ENCODE measurements around the gene ADNP.
A peak's percentile ranks its signal among the peaks of the same experiment; 100 is the strongest.
"Not testable (repeated sequence)": the region's sequence is repeated elsewhere in the genome, so short reads cannot be mapped to it uniquely, and the experiment has no call there.

ADNP gene

GRCh38 chr20:50931306-50932015 is at the start of gene ADNP:
Gene ADNP (minus strand): TSS chr20:50931437. CDS start chr20:50903996, 27,441 bp downstream.
- peak; percentile 87 for TF ChIP-seq CTCF (conservative IDR thresholded peaks at IDR 0.05; ENCODE audit: low read depth)
- POLR2A ChIA-PET (ENCODE audit: low non-redundant PET): interaction anchor here (0.5 to 2.1 kb wide), 9 partner anchors 10 to 170 kb away, joined by 3 to 10 read pairs (median 5); partner anchors contain the start of genes BCAS4, DPM1 and MOCS3
- DNase-seq (ENCODE audit: low spot score): peak; percentile 90
- CTCF ChIA-PET: interaction anchor here (0.6 to 7.6 kb wide), 15 partner anchors 9 to 742 kb away, joined by 3 to 58 read pairs (median 4); partner anchors contain the start of gene BCAS4
- H3K27ac ChIP-seq: peak within 1 kb of the TSS; percentile 96

GRCh38 chr20:50980071-50980681 is 48.9 kb upstream of the ADNP start:
- TF ChIP-seq CTCF (conservative IDR thresholded peaks at IDR 0.05; ENCODE audit: low read depth): no peak
- ChIA-PET POLR2A (ENCODE audit: low non-redundant PET) (interaction anchor here (1.0 kb wide), 1 partner anchor 22 kb away, joined by 3 read pairs; the partner anchor contains the start of gene DPM1), CTCF (interaction anchor here (0.7 to 3.2 kb wide), 5 partner anchors 9 to 635 kb away, joined by 3 to 22 read pairs (median 3); partner anchors contain the start of gene BCAS4)
- peak overlapping the region; percentile 87 for H3K27ac ChIP-seq
- peak; percentile 99 for DNase-seq (ENCODE audit: low spot score)

GRCh38 chr20:50978533-50978932 is 47.3 kb upstream of the ADNP start:
- POLR2A ChIA-PET (ENCODE audit: low non-redundant PET); DNase-seq (ENCODE audit: low spot score); CTCF ChIA-PET: not testable (repeated sequence)
- peak overlapping the region; percentile 87 for H3K27ac ChIP-seq

GRCh38 chr20:50977066-50978021 is 46.1 kb upstream of the ADNP start:
- no peak for TF ChIP-seq CTCF (conservative IDR thresholded peaks at IDR 0.05; ENCODE audit: low read depth)
- no peak for DNase-seq (ENCODE audit: low spot score)
- POLR2A ChIA-PET (ENCODE audit: low non-redundant PET): no interaction called here
- H3K27ac ChIP-seq: no peak overlapping the region
- CTCF ChIA-PET: interaction anchor here (0.6 to 0.7 kb wide), 2 partner anchors 12 to 37 kb away, joined by 3 read pairs; no protein-coding TSS in a partner anchor

- ChIA-PET CTCF (interaction anchor here (0.7 kb wide), 1 partner anchor 597 kb away, joined by 3 read pairs; no protein-coding TSS in a partner anchor), POLR2A (ENCODE audit: low non-redundant PET) (no interaction called here)
Observed at GRCh38 chr20:50975701-50976330, 44.6 kb upstream of the ADNP start.

More at GRCh38 chr20:50975701-50976330, 44.6 kb upstream of the ADNP start:
- no peak for TF ChIP-seq CTCF (conservative IDR thresholded peaks at IDR 0.05; ENCODE audit: low read depth)
- no peak overlapping the region for H3K27ac ChIP-seq
- DNase-seq (ENCODE audit: low spot score): no peak

Data from RWPE1 (cell line).